IPS-NIHi11 (cell line): ENCODE data around the gene SLC4A2.
A peak's percentile ranks its signal among the peaks of the same experiment; 100 is the strongest.
"Not testable (repeated sequence)": the region's sequence is repeated elsewhere in the genome, so short reads cannot be mapped to it uniquely, and the experiment has no call there.

Source experiments
- DNase-seq: peaks from one replicate; pipeline ENCODE4 v3.0.0; 2012; ENCODE audit warnings: mixed read lengths, low spot score

Gene SLC4A2

GRCh38 chr7:151059367-151060112, at the start of gene SLC4A2:
TSS of gene SLC4A2 (plus strand) at chr7:151059589. CDS start at chr7:151061988, 2,399 bp downstream.
- DNase-seq = peak; percentile 85

- DNase-seq = no peak
Observed at GRCh38 chr7:151010037-151010306, 49.4 kb upstream of the SLC4A2 start.

- no peak for DNase-seq
Observed at GRCh38 chr7:151010307-151011096, 48.9 kb upstream of the SLC4A2 start.

GRCh38 chr7:151011097-151011409, 48.3 kb upstream of the SLC4A2 start:
- DNase-seq = no peak

- DNase-seq = not testable (repeated sequence)
Observed at GRCh38 chr7:151011616-151012015, 47.8 kb upstream of the SLC4A2 start.

GRCh38 chr7:151012031-151012692, 47.2 kb upstream of the SLC4A2 start:
- no peak for DNase-seq

- peak; percentile 59 for DNase-seq
Observed at GRCh38 chr7:151012911-151013347, 46.5 kb upstream of the SLC4A2 start.

GRCh38 chr7:151013356-151013732, 46.0 kb upstream of the SLC4A2 start:
- peak; percentile 54 for DNase-seq

- DNase-seq = peak; percentile 80
Observed at GRCh38 chr7:151013733-151014497, 45.5 kb upstream of the SLC4A2 start.

- DNase-seq = no peak
Observed at GRCh38 chr7:151014950-151015349, 44.4 kb upstream of the SLC4A2 start.

GRCh38 chr7:151015967-151016366, 43.4 kb upstream of the SLC4A2 start:
- no peak for DNase-seq

- DNase-seq = no peak
Observed at GRCh38 chr7:151016505-151016904, 42.9 kb upstream of the SLC4A2 start.

GRCh38 chr7:151016942-151017341, 42.4 kb upstream of the SLC4A2 start:
- DNase-seq = no peak

GRCh38 chr7:151017370-151017952, 41.9 kb upstream of the SLC4A2 start:
- no peak for DNase-seq

- DNase-seq = peak; percentile 84
Observed at GRCh38 chr7:151017953-151018420, 41.4 kb upstream of the SLC4A2 start.

- peak; percentile 58 for DNase-seq
Observed at GRCh38 chr7:151018421-151019129, 40.8 kb upstream of the SLC4A2 start.

GRCh38 chr7:151019130-151019447, 40.3 kb upstream of the SLC4A2 start:
- no peak for DNase-seq

- no peak for DNase-seq
Observed at GRCh38 chr7:151020231-151020630, 39.2 kb upstream of the SLC4A2 start.

- DNase-seq = no peak
Observed at GRCh38 chr7:151023232-151023631, 36.2 kb upstream of the SLC4A2 start.

GRCh38 chr7:151024435-151025056, 34.8 kb upstream of the SLC4A2 start, which contains the start of gene ATG9B:
TSS of gene ATG9B (minus strand) at chr7:151024494. CDS start at chr7:151024423, 71 bp downstream.
- DNase-seq = no peak
